NK-92 (cell line): Measurements from ENCODE around the gene PTPRU.

Source experiments
- DNase-seq: peaks from one replicate; lab custom pipeline; 2025; ENCODE audit not compliant: unreplicated experiment; lab: John Stamatoyannopoulos, UW

Gene PTPRU

GRCh38 chr1:29264773-29265389 lies 28.6 kb downstream of the PTPRU start:
- DNase-seq = no peak

GRCh38 chr1:29266912-29267311 lies 30.6 kb downstream of the PTPRU start:
- no peak for DNase-seq

DNA sequence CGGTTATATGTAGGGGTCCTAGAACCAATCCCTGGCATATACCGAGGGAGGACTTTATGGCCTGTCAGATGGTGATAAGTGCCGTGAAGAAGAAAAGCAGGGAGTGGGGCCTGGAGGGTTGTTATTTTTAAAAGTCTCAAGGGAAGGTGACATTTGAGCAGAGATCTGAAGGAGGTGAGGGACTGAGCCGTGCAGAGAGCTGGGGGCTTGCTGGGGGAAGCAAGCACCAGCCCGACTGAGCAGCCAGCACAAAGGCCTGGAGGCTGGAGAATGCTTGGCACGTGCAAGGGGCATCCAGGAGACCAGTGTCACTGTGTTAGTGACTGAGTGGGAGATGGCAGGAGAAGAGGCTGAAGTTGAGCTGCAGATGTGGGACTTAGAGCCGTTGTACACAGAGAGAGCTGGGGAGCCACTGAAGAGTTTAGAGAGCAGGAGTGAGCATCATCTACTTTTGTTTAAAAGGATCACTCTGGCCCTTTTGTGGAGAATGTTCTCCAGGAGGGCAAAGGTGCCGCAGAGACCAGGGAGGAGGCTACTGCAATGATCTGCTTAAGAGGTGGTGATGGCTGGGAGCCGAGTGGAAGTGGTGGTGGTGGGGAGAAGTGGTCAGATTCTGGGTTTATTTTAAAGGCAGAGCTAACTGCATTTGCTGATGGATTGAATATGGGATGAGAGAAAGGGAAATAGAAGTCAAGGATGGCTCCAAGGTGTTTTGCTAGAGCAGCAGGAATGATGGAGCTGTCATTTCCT lies 31.2 kb downstream of the PTPRU start:
- DNase-seq = no peak

DNA sequence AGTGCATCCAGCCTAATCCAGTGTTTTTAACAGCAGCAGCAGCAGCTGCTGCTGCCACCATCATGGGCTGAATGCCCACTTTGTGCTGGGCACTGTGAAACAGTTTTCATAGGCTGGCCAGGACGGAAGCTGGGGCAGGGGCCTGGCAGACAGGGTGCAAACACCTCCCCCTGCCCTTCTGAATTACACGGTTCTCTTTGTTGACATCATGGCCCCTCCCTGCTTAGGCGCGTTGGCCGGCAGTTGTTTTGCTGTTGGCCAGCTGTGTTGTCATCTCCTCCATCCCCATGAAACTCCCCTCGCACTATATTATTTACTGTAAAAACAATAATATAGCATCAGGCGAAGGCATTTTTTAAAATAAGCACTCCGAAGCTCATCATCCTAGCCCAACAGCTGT lies 33.1 kb downstream of the PTPRU start:
- no peak for DNase-seq

DNA sequence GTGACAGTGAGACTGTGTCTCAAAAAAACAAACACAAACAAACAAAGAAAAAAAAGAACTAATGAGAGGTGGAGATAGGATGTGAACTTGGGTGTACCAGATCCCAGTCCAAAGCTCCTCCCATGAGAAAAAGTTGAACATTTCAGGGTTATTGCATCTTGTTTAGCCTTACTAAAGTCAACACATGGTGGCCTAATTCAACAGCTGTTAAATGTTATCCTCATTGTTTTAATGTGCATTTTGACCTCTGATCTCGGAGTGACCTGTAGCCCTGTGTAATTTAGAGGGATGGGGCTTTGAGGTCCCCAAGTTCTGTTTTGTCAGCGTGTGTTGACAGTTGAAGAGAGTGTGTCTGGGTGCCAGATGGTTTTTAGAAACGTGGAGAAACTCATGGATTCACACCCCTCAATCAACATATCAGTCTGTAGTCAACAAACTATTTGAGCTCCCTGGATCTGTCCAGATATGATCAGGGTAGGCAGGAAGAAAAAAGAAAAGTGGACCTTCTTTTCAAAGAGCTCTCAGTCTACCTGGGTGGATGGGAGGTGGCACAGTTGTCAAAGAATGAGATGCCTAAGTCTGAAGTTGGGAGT lies 34.7 kb downstream of the PTPRU start:
- DNase-seq = no peak

DNA sequence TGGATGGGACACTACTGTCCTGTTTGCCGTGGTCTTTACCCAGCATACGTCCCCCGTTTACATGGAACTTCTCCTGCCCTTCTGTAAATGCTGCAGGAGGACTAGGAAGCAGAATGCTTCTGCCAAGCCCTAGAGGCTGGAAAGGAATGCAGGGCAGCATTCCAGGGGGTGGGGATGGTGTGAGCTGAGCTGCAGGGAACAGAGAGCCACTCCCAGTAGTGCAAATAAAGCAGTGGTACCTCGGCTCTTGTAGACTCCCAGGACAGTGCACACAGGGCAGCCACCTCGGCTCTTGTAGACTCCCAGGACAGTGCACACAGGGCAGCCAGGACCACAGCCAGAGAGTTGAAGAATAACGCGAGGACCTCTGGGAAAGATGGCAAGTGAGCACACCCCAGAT lies 35.4 kb downstream of the PTPRU start:
- DNase-seq = no peak

DNA sequence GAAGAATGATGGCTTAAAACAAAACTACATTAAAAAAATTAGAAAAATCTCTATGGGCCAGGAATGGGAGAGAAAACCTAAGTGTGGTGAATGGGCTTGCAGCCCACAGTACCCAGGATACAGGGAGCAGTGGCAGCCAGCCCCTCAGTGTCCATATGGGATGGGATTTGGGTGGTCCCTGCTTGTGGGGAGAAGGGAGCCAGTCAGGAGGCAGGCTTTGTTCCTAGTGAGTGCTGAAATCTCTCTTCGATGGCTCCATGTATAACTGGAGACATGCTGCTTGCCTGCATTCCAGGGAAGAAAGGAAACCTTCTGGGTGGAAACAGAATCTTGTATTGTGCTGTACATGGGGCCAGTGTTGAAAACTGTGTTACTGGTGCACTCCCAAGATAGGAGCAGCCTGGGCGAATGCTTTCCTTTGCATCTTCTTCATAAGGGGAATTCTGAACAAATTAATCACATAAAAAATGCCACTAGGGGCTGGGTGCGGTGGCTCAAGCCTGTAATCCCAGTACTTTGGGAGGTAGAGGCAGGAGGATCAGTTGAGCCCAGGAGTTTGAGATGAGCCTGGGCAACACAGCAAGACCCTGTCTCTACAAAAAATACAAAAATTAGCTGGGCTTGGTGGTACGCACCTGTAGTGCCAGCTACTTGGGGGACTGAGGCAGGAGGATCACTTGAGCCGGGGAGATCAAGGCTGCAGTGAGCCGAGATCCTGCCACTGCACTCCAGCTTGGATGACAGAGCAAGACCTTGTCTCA lies 36.0 kb downstream of the PTPRU start:
- no peak for DNase-seq

DNA sequence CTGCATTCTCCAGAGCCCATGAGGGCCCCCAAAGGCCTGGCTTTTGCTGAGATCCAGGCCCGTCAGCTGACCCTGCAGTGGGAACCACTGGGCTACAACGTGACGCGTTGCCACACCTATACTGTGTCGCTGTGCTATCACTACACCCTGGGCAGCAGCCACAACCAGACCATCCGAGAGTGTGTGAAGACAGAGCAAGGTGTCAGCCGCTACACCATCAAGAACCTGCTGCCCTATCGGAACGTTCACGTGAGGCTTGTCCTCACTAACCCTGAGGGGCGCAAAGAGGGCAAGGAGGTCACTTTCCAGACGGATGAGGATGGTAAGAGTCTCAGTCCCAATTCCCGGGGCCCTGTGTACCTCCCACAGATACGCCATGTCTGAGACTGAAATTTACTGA lies 39.1 kb downstream of the PTPRU start:
- DNase-seq = no peak

- no peak for DNase-seq
Measured at GRCh38 chr1:29278124-29278523, 41.8 kb downstream of the PTPRU start.

- no peak for DNase-seq
Measured at GRCh38 chr1:29279406-29279805, 43.1 kb downstream of the PTPRU start.

GRCh38 chr1:29279951-29280391 lies 43.6 kb downstream of the PTPRU start:
- no peak for DNase-seq

DNA sequence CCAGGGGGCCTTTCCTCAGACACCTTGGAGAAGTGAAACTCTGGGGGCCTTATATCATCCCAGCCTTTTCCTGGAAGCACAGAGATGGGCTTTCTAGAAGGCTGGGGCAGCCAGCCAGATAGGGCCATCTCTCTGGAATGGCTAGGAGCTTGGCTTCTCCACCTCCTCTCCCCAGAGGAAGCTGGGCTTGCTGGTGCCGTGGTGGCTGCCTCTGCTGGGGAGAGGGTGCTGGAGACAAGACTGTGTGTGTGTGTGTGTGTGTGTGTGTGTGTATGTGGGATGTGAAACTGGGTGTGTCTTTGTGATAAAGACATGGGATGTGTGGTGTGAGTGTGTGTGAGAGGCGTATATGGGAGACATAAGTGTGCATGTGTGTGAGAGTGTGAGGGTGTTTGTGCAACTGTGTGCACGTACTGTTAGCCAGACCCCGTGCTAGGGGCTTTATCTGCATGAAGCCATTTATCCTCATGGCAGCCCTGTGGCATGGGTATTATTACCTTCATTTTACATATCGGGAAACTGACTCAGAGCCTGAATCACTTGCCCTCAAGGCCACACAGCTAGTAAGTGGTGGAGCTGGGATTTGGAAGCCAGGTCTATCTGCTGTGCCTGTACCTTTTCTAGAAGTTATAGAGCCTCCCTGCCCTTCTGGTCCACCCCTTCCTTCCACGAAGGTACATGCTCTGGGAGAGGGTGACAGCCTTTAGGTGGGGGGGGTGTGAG lies 44.2 kb downstream of the PTPRU start:
- no peak for DNase-seq

DNA sequence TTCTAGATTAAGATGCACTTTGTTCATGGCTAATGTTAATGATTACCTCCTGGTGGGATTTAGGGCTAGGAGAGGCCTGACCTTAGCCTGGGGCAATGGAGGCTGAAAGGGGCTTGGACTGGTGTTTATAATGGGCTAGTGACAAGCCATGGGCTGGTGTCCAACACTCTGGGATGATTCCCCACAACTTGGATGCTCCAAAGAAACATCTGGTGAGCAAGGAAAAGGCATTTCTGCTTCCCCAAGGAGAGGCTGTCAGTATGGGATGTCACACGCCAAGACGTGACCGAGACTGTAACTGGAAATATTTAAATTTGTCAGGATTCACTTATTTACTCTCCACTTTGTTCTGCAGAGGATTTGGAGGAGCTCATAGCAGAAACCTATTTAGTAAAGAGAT lies 45.2 kb downstream of the PTPRU start:
- no peak for DNase-seq

DNA sequence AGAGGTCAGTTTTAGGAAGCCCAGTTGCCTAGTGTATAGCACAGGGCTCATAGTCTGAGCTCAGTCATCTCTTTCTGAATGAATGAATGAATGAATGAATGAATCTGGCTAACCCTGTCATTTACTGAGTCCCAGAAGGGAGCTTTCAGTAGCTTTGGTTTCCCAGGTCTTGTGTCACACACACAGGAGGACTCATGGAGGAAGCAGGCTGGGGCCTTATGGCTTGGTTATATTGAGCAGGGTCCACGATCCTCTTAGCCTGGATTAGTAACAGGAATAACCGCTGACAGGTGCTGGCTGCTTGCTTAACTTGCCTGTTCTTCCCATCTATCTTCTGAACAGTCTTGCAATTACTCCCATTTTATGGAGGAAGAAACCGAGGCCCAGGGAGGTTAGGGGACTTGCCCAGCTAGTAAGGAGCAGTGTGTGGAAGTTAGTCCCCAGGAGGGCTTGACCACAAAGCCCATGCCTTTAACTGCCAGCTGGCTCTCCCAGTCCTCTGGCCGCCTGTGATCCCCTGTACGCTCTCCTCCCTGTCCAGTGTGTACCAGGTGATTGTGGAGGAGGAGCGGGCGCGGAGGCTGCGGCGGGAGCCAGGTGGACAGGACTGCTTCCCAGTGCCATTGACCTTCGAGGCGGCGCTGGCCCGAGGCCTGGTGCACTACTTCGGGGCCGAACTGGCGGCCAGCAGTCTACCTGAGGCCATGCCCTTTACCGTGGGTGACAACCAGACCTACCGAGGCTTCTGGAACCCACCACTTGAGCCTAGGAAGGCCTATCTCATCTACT lies 46.0 kb downstream of the PTPRU start:
- no peak for DNase-seq

- DNase-seq = no peak
Measured at GRCh38 chr1:29282924-29283803, 46.8 kb downstream of the PTPRU start.

- DNase-seq = no peak
Measured at GRCh38 chr1:29283804-29284195, 47.5 kb downstream of the PTPRU start.

DNA sequence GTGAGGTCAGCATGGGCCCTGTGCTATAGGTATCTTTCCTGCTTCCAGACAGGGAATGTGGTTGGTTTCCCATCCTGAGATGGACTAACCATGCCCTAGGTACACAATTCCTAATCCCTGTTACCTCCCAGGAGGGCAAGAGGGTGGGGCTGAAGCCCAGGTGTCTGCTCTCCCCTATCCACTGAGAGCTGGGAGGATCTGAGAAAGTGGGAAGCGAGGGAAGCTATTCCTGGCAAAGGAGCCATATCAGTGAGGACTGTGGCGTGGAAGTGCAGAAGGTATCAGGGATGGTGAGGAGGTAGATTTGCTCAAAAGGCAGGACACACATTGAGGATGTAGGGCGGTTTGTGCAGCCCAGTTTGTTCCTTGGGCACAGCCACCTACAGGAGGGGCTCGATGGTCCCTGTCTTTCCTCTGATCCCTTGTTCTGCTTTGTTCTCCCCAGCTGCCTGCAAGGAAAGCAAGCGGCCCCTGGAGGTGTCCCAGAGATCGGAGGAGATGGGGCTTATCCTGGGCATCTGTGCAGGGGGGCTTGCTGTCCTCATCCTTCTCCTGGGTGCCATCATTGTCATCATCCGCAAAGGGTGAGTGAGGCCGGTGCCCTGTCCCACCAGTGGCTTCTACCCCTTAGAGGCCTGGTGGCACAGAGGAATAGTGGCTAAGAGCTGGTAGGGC lies 48.1 kb downstream of the PTPRU start:
- DNase-seq = no peak

GRCh38 chr1:29284961-29285560 lies 48.7 kb downstream of the PTPRU start:
- no peak for DNase-seq
